ENCODE results near the gene ABCC3. TPM values are rescaled to one million over a fixed set of nuclear protein-coding genes. Genes with fewer than 3 reads are reported as not detected.

The ABCC3 gene
- total RNA-seq (1,000 to 10,000 TPM in 1 of 5 donors, 100 to 1,000 TPM in 4; 139 to 1,043 (median 270) TPM), polyA plus RNA-seq (10 to 100 TPM; 13.6 to 46.4 (median 23.9) TPM)
- long read RNA-seq, donor 1, full-length matches to known transcripts, result 6 of 11 reads
- long read RNA-seq, donor 1, partial matches to known transcripts, result 5 of 11 reads
- long read RNA-seq, donor 1, other reads (novel, unspliced or antisense), result 0 of 11 reads
- long read RNA-seq, donor 2, full-length matches to known transcripts, result 12 of 12 reads
- long read RNA-seq, donor 2, partial matches to known transcripts, result 0 of 12 reads
- long read RNA-seq, donor 2, other reads (novel, unspliced or antisense), result 0 of 12 reads
- long read RNA-seq, donor 3, partial matches to known transcripts, result 0 of 7 reads
- long read RNA-seq, donor 3, other reads (novel, unspliced or antisense), result 0 of 7 reads
- long read RNA-seq, donor 4, partial matches to known transcripts, result 0 of 1 reads
- long read RNA-seq, donor 4, other reads (novel, unspliced or antisense), result 0 of 1 reads
- long read RNA-seq, donor 5, full-length matches to known transcripts, result 6 of 6 reads
- long read RNA-seq, donor 5, partial matches to known transcripts, result 0 of 6 reads
- long read RNA-seq, donor 5, other reads (novel, unspliced or antisense), result 0 of 6 reads
- long read RNA-seq, donor 6, full-length matches to known transcripts, result 29 of 62 reads
- long read RNA-seq, donor 6, partial matches to known transcripts, result 33 of 62 reads
- long read RNA-seq, donor 6, other reads (novel, unspliced or antisense), result 0 of 62 reads
- long read RNA-seq, donor 7, full-length matches to known transcripts, result 4 of 16 reads
- long read RNA-seq, donor 7, partial matches to known transcripts, result 12 of 16 reads
- long read RNA-seq, donor 7, other reads (novel, unspliced or antisense), result 0 of 16 reads
- long read RNA-seq, donor 8, partial matches to known transcripts, result 5 of 12 reads
- long read RNA-seq, donor 8, other reads (novel, unspliced or antisense), result 0 of 12 reads
- long read RNA-seq, donor 9, partial matches to known transcripts, result 0 of 6 reads
- long read RNA-seq, donor 9, other reads (novel, unspliced or antisense), result 0 of 6 reads
- long read RNA-seq, donor 10, full-length matches to known transcripts, result 9 of 9 reads
- long read RNA-seq, donor 10, partial matches to known transcripts, result 0 of 9 reads
- long read RNA-seq, donor 10, other reads (novel, unspliced or antisense), result 0 of 9 reads

DNA sequence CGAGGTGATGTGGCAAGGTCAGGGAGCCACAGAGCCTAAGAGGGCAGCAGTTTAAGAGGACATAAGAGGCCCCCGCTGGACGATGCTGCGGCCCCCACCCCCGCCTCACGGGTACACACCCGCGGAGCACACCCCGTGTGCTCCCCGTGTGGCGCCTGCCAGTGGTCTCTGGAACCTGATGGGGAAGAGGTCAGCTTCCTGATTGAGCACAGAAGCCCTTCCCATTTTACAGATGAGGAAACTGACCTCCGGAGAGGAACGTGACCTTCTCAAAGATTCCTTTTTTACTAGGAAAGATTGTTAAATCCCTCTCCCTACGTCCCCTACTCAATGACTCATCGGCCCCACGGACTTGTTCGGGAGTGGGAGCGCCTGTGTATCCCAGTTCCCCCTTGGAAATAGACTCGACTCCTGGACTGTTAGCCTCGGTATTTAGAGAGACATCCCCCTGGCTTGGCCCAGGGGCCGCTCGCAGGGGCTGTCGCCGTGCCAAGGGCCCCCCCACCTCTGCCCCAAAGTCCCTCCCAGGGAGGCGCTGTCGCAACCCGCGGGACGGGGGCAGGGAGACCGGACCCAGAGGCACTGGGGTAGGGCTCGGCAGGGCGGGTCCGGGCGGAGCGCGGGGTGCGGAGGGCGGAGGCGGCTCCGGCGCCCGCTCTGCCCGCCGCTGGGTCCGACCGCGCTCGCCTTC is at the start of gene ABCC3:
Gene ABCC3 (plus strand): TSS at position 658 of the 691 bp plus-strand sequence. CDS start 56 bp downstream, outside the sequence.
- H3K9me3 ChIP-seq, result no peaks in the 10 kb centered on the region
- WGBS, 5 donors, result 3 to 21% (median 10%) methylated on average over 27 to 48 of the region's 48 CpGs
- intact Hi-C loops (cut with DNase I; ENCODE audit: low total_unique reads), result no loop called here
- no peaks in the 10 kb centered on the region for H3K36me3 ChIP-seq
- peak; percentile 75 to 91 for DNase-seq
- H3K4me3 ChIP-seq, result peak within 1 kb of the TSS; percentile 51 to 63 (median 62)
- peaks cover 47 to 83% (median 66%) of the 10 kb centered on the region in 4 donors for H3K4me1 ChIP-seq
- TF ChIP-seq POLR2A (IDR thresholded peaks at IDR 0.05) (no peak), POLR2AphosphoS5 (IDR thresholded peaks at IDR 0.05) (peak in 2 of 3 donors; percentile 72 to 78)
- H3K27me3 ChIP-seq, result peaks cover 0 to 46% (median 12%) of the 10 kb centered on the region in 3 donors
- peak within 1 kb of the TSS; percentile 72 to 89 (median 88) for H3K27ac ChIP-seq

GRCh38 chr17:50585346-50585745 is 49.3 kb upstream of the ABCC3 start:
- TF ChIP-seq CTCF (IDR thresholded peaks at IDR 0.05) (no peak), POLR2A (IDR thresholded peaks at IDR 0.05) (no peak), EP300 (IDR thresholded peaks at IDR 0.05) (no peak), POLR2AphosphoS5 (IDR thresholded peaks at IDR 0.05) (no peak)
- peaks cover 0 to 7% (median 0%) of the 10 kb centered on the region in 3 donors for H3K27me3 ChIP-seq
- DNase-seq, result no peak
- no peak overlapping the region for H3K4me3 ChIP-seq
- 79 to 91% (median 84%) methylated on average over 4 of the region's 4 CpGs for WGBS, 5 donors
- H3K4me1 ChIP-seq, result peaks cover 16 to 21% (median 18%) of the 10 kb centered on the region in 4 donors
- intact Hi-C loops (cut with DNase I; ENCODE audit: low total_unique reads), result no loop called here
- no peak overlapping the region for H3K27ac ChIP-seq
- H3K9me3 ChIP-seq, result no peaks in the 10 kb centered on the region
- H3K36me3 ChIP-seq, result no peaks in the 10 kb centered on the region

- H3K27me3 ChIP-seq, result peaks cover 0 to 2% (median 0%) of the 10 kb centered on the region in 3 donors
- H3K4me1 ChIP-seq, result peaks cover 16 to 22% (median 19%) of the 10 kb centered on the region in 4 donors
- DNase-seq, result no peak
- H3K27ac ChIP-seq, result no peak overlapping the region
- H3K36me3 ChIP-seq, result no peaks in the 10 kb centered on the region
- H3K9me3 ChIP-seq, result no peaks in the 10 kb centered on the region
- no peak overlapping the region for H3K4me3 ChIP-seq
- intact Hi-C loops (cut with DNase I; ENCODE audit: low total_unique reads), result no loop called here
- 79 to 86% (median 81%) methylated on average over 4 to 8 of the region's 8 CpGs for WGBS, 5 donors
- TF ChIP-seq POLR2AphosphoS5 (IDR thresholded peaks at IDR 0.05) (no peak), CTCF (IDR thresholded peaks at IDR 0.05) (no peak), POLR2A (IDR thresholded peaks at IDR 0.05) (no peak)
Observed at GRCh38 chr17:50585891-50586290, 48.8 kb upstream of the ABCC3 start.

DNA sequence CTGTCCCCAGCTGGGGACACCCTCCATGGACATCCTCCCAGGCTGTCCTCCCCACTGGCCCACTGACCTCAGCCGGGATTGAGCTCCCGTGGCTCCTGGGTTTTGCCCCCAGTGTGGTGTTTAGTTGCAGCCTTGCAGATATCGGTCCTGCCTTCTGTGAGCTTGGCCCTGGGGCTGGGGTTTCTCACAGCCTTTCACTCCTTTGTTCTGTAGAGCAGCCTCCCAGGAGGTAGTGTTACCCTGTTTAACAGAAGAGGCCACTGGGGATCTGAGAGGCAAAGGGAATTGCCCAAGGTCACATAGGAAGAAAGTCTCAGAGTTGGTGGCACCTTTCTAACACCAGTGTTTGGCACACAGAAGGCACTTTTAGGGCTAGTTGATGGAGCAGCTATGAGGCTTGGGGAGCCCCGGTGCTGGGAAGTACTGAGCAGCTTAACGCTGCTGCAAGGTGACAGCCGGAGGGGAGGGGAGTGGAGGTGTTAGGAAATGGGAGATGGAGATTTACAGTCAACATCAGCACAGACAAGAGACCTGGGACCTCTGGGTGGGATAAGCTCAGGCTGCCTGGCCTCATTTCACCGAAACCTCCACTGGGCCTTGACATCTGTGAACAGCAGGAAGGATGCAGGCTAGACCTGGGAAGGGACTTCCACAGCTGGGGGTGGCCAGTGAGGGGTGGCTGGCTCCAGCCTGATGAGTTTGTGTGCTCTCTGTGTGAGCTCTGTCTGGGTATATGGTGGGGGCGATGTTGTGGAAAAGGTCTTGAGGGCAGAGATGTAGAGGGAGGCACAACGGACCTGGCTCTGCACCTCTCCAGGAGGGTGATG is 48.0 kb upstream of the ABCC3 start:
- no peak for DNase-seq
- intact Hi-C loops (cut with DNase I; ENCODE audit: low total_unique reads), result no loop called here
- H3K27me3 ChIP-seq, result no peaks in the 10 kb centered on the region
- 89 to 93% (median 91%) methylated on average over 7 to 9 of the region's 9 CpGs for WGBS, 5 donors
- H3K9me3 ChIP-seq, result no peaks in the 10 kb centered on the region
- peaks cover 16 to 22% (median 19%) of the 10 kb centered on the region in 4 donors for H3K4me1 ChIP-seq
- no peak for TF ChIP-seq POLR2AphosphoS5 (IDR thresholded peaks at IDR 0.05)
- no peak for TF ChIP-seq CTCF (IDR thresholded peaks at IDR 0.05)
- TF ChIP-seq POLR2A (IDR thresholded peaks at IDR 0.05), result no peak
- no peak for TF ChIP-seq EP300 (IDR thresholded peaks at IDR 0.05)
- H3K27ac ChIP-seq, result no peak overlapping the region
- no peaks in the 10 kb centered on the region for H3K36me3 ChIP-seq
- no peak overlapping the region for H3K4me3 ChIP-seq

Data from stomach (tissue), 19 donors.